GM12801 (cell line): ENCODE data around the gene FUZ.

Source experiments
- TF ChIP-seq, protein P1 (sequence below): IDR thresholded peaks from one replicate; pipeline ENCODE4 v1.5.1; 2011; ENCODE audit warnings: control low read depth; ENCODE audit not compliant: insufficient read length; ENCODE audit errors: extremely low read depth

Gene FUZ

DNA sequence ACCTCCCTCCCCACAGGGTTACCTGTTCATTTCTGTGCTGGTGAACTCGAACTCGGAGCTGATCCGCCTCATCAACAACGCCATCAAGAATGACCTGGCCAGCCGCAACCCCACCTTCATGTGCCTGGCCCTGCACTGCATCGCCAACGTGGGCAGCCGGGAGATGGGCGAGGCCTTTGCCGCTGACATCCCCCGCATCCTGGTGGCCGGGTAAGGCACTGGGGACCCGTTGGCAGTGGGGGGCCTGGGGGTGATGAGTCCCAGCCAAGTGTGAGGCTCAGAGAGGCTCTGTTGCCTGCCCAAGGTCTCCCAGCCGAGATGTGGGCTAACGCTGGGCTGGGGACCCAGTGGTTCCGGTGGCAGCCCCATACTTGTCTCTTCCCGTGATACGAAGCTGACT is 30.6 kb downstream of the FUZ start:
- TF ChIP-seq, protein P1, sequence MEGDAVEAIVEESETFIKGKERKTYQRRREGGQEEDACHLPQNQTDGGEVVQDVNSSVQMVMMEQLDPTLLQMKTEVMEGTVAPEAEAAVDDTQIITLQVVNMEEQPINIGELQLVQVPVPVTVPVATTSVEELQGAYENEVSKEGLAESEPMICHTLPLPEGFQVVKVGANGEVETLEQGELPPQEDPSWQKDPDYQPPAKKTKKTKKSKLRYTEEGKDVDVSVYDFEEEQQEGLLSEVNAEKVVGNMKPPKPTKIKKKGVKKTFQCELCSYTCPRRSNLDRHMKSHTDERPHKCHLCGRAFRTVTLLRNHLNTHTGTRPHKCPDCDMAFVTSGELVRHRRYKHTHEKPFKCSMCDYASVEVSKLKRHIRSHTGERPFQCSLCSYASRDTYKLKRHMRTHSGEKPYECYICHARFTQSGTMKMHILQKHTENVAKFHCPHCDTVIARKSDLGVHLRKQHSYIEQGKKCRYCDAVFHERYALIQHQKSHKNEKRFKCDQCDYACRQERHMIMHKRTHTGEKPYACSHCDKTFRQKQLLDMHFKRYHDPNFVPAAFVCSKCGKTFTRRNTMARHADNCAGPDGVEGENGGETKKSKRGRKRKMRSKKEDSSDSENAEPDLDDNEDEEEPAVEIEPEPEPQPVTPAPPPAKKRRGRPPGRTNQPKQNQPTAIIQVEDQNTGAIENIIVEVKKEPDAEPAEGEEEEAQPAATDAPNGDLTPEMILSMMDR, result no peak

DNA sequence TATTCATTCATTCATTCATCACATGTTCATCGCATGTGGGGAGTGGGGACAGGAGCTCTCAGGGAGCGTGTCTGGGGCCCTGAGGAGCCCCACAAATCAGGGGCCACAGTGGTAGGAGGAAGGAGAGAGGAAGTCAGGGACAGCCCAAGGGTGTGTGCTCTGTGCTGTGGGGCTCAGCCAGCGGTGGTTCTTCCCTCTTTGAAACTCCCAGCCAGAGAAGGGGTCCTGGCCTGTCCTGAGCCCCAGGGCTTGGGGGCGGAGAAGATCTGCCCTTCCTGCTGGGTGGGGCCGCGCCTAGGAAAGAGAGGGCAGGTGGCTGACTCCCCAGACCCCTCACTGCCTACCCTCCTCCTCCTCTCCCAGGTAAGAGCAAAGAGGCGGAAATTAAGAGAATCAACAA is 31.7 kb downstream of the FUZ start:
- TF ChIP-seq, protein P1, result no peak

DNA sequence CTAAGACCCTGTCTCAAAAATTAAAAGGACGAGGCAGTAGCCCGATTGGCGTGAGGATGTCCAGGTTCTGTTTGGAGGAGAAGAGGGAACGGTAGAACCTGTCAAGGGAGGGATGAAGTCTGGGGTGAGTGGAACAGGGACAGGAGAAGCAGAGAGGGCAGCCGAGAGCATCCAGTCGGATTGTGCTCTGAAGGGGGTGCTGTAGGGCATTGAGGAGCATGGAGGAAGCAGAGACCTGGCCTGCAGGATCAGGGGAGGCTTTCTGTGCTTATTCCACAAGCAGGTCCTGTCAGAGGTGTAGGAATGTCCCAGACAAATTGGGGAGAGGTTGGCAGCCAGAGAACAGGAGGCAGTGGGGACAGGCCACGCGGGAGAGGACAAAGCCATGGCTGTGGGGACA is 32.2 kb downstream of the FUZ start:
- TF ChIP-seq, protein P1, result no peak

DNA sequence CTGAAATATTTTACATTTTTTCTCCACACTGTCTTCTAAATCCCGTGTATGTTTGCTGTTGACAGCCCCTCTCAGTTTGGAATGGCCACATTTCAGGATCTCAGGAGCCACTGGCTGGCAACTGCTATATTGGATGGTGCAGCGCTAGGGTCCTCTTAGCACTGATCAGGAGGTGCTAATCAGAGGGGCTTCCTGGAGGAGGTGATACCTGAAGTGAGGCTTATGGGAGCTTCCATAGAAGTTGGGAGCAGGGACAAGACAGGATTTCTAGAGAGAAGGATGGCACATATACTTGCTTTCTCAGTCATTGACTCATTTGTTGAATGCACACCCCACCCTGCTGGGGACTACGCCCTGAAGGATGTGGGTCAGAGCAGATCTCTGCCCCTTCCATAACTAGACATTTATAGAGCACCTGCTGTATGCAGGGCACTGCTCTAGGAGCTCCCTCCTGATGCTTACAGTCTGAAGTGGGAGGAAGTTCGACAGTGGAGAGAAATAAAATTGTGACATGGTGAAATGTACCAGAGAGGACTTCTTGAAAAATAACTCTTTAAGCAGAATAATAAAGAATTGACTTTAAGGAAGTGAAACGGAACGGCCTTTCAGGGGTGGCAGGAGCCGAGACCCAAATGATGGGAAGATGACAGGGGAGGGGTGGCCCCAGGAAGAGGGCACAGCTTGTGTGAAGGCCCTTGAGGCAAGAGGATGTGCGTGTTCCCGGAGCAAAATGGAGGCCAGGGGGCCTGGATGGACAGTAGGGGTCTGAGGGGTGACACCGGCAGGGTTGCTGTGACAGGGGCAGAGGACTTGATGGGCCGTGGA is 33.1 kb downstream of the FUZ start:
- TF ChIP-seq, protein P1, result no peak

DNA sequence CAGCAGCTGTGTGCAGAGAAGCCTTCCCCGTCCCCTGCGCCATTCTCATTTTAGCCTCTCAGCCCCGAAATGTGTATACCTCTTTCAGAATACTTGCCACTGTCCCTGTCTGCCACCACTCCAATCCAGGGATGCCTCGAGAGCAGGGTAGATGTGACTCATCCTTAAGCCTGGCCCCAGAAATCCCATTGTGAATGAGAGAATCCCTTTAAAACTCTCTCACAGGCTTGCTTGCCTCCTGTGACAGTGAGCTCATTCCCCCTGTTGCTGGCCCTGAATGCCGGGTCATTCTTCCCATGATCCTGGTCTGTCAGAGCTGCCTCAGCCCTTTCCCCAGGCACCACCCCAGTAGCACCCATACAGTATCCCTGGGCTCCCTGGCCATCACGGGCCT is 36.7 kb downstream of the FUZ start:
- TF ChIP-seq, protein P1, result no peak

DNA sequence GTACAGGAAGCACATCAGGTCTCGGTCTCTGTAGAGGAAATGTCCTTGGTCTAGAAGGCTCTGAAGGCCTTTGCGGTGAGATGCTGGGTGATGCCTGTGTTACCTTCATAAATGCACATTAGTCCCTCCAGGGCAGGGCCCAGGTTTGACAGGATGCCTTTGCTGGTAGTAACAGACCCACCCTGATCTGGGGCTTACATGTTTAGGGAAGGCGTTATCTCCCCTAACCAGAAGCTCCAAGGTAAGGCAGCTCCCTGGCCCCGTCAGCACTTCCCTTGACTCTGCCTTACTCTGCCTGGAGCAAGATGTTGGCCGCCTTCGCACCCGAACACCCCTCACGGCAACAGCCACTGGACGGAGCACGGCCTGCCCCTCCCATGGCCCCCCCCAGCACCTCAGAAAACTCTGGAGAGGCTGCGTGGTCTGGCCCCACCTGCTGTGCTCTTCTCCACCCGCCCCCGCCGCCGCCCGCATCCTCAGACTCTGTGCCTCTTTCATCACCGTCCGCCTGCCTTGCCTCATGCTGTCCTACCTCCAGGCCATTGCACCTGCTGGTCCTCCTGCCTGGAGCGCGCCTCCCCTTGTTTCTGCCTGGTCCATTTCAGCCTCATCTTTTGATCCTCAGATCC is 37.2 kb downstream of the FUZ start:
- TF ChIP-seq, protein P1, result no peak

DNA sequence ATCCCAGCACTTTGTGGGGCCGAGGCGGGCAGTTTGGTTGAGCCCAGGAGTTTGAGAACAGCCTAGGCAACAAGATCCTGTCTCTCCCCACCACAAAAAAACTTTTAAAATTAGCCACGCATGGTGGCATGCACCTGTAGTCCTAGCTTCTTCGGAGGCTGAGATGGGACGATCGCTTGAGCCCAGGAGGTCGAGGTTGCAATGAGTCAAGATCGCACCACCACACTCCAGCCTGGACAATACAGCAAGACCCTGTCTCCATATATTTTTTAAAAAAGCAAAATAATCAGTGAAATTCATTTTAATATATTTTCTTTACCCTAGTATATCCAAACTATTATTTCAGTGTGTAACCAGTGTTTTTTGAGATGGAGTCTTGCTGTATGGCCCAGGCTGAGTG is 38.1 kb downstream of the FUZ start:
- TF ChIP-seq, protein P1, result no peak
